Caco-2 (cell line): ENCODE results near the gene SELENOF. TPM values are rescaled to one million over a fixed set of nuclear protein-coding genes. Genes with fewer than 3 reads are reported as not detected.
A peak's percentile ranks its signal among the peaks of the same experiment; 100 is the strongest.

Experiments
- BruUV-seq: library from RNA; stranded (reverse); fragments of 400-500 nt; replicated peaks from 2 replicates; lab custom pipeline; 2021; lab: Mats Ljungman, UMichigan
- CTCF ChIA-PET: fragments of 300-600 bp; sonication (Branson Sonifier 250); formaldehyde crosslinking; loops from one replicate; lab custom pipeline; 2022; ENCODE audit warnings: antibody characterized with exemption; lab: Charles Lee
- POLR2A ChIA-PET: fragments of 300-600 bp; sonication (Branson Sonifier 250); formaldehyde crosslinking; loops from one replicate; lab custom pipeline; 2022; ENCODE audit warnings: antibody characterized with exemption; lab: Charles Lee
- DNase-seq, 2 experiments: peaks; one replicate each; pipeline versions ENCODE4 v3.0.0 to v3.0.0-alpha.2; 2020 to 2022
- H3K27me3 ChIP-seq: replicated peaks from 2 replicates; pipeline ENCODE4 v1.6.0; 2011; ENCODE audit warnings: low read length; ENCODE audit not compliant: control insufficient read depth, insufficient read depth
- H3K36me3 ChIP-seq: 2 replicates; pipeline ENCODE4 v1.5.1; 2011; ENCODE audit warnings: low read length; ENCODE audit not compliant: control insufficient read depth, insufficient read depth
- H3K4me1 ChIP-seq: fragments of 250-450 bp; sonication (Bioruptor Pico); 2 replicates; pipeline ENCODE4 v1.5.1; 2020; ENCODE audit warnings: mild to moderate bottlenecking
- H3K4me3 ChIP-seq: 2 replicates; pipeline ENCODE4 v1.5.1; 2011; ENCODE audit warnings: low read depth, mild to moderate bottlenecking, control low read depth, low read length
- H3K9me3 ChIP-seq: fragments of 250-450 bp; sonication (Bioruptor Pico); 2 replicates; pipeline ENCODE4 v1.5.1; 2020; ENCODE audit warnings: mild to moderate bottlenecking, moderate library complexity
- H3K27ac Mint-ChIP-seq: one replicate; pipeline ENCODE4 v1.8.0; 2022; ENCODE audit warnings: mixed read lengths; ENCODE audit not compliant: unreplicated experiment
- H3K27me3 Mint-ChIP-seq: one replicate; pipeline ENCODE4 v1.8.0; 2022; ENCODE audit warnings: mixed read lengths; ENCODE audit not compliant: insufficient read depth, unreplicated experiment
- H3K36me3 Mint-ChIP-seq: one replicate; pipeline ENCODE4 v1.8.0; 2022; ENCODE audit warnings: mild to moderate bottlenecking, mixed read lengths; ENCODE audit not compliant: insufficient read depth, unreplicated experiment
- H3K4me1 Mint-ChIP-seq: one replicate; pipeline ENCODE4 v1.8.0; 2022; ENCODE audit warnings: low read depth, mixed read lengths; ENCODE audit not compliant: unreplicated experiment
- H3K4me3 Mint-ChIP-seq: one replicate; pipeline ENCODE4 v1.8.0; 2022; ENCODE audit warnings: mild to moderate bottlenecking, moderate library complexity, mixed read lengths; ENCODE audit not compliant: unreplicated experiment
- H3K9me3 Mint-ChIP-seq: one replicate; pipeline ENCODE4 v1.8.0; 2022; ENCODE audit warnings: mixed read lengths; ENCODE audit not compliant: unreplicated experiment
- intact Hi-C: fragments of 100-400 bp; cut with micrococcal nuclease; formaldehyde crosslinking; loops from one replicate; pipeline ENCODE4 v1.10.0; 2022; ENCODE audit not compliant: unreplicated experiment
- total RNA-seq: library from RNA; stranded (reverse); gene quantifications from 2 replicates; pipeline ENCODE4 v1.2.3, GENCODE V29; 2022
- TF ChIP-seq, protein P1 (sequence below), 2 experiments: fragments of 200-600 bp in 1 of 2; IDR thresholded peaks; 1 replicate in 1 of 2; 2 replicates in 1 of 2; pipeline versions ENCODE4 v1.5.1 to v1.8.0; 2011 to 2022; ENCODE audit warnings: antibody characterized with exemption in 1 of 2, control low read depth in 1 of 2, inconsistent platforms in 1 of 2, low read depth in 1 of 2, low read length in 1 of 2, mild to moderate bottlenecking in 1 of 2, moderate library complexity in 1 of 2; ENCODE audit not compliant: insufficient read depth in 1 of 2, severe bottlenecking in 1 of 2, unreplicated experiment in 1 of 2

Gene SELENOF
- total RNA-seq, 1 experiment from 2014 or later, result 161 TPM

DNA sequence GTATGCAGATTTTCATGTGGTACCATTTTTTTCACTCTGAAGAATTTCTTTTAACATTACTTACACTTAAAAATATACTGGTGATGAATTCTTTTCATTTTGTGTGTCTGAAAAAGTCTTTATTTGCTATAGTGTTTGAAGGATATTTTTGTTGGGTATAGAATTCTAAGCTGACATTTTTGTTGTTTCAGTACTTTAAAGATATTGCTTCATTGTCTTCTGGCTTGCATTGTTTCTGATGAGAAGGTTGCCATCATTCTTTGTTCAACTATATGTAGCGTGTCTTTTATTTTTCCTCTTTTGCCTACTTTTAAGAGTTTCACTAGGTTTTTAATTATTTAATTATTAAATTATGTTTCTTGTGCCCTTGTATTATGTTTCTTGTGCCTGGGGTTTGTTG lies 8.5 kb upstream of the SELENOF start:
- CTCF ChIA-PET, result no interaction called here
- H3K9me3 Mint-ChIP-seq, result peaks cover 9% of the 10 kb centered on the region
- H3K4me1 Mint-ChIP-seq, result peaks cover 17% of the 10 kb centered on the region
- no peaks in the 10 kb centered on the region for H3K27me3 ChIP-seq
- H3K4me1 ChIP-seq, result peaks cover 8% of the 10 kb centered on the region; the same call in 1 of the 2 replicates
- no peaks in the 10 kb centered on the region for H3K27me3 Mint-ChIP-seq
- no peak for DNase-seq
- peaks cover 28% of the 10 kb centered on the region for H3K9me3 ChIP-seq
- POLR2A ChIA-PET, result no interaction called here
- no TSS peak for BruUV-seq
- no peak overlapping the region for H3K4me3 ChIP-seq
- peaks cover 44% of the 10 kb centered on the region for H3K36me3 Mint-ChIP-seq
- no peak overlapping the region for H3K27ac Mint-ChIP-seq
- no peak overlapping the region for H3K4me3 Mint-ChIP-seq
- no peaks in the 10 kb centered on the region for H3K36me3 ChIP-seq
- intact Hi-C loops, result no loop called here
- TF ChIP-seq, protein P1, sequence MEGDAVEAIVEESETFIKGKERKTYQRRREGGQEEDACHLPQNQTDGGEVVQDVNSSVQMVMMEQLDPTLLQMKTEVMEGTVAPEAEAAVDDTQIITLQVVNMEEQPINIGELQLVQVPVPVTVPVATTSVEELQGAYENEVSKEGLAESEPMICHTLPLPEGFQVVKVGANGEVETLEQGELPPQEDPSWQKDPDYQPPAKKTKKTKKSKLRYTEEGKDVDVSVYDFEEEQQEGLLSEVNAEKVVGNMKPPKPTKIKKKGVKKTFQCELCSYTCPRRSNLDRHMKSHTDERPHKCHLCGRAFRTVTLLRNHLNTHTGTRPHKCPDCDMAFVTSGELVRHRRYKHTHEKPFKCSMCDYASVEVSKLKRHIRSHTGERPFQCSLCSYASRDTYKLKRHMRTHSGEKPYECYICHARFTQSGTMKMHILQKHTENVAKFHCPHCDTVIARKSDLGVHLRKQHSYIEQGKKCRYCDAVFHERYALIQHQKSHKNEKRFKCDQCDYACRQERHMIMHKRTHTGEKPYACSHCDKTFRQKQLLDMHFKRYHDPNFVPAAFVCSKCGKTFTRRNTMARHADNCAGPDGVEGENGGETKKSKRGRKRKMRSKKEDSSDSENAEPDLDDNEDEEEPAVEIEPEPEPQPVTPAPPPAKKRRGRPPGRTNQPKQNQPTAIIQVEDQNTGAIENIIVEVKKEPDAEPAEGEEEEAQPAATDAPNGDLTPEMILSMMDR (IDR thresholded peaks at IDR 0.05; ENCODE audit: insufficient read depth in 1 of 2, low read depth in 1 of 2, low read length in 1 of 2, severe bottlenecking in 1 of 2, unreplicated experiment in 1 of 2), result no peak

DNA sequence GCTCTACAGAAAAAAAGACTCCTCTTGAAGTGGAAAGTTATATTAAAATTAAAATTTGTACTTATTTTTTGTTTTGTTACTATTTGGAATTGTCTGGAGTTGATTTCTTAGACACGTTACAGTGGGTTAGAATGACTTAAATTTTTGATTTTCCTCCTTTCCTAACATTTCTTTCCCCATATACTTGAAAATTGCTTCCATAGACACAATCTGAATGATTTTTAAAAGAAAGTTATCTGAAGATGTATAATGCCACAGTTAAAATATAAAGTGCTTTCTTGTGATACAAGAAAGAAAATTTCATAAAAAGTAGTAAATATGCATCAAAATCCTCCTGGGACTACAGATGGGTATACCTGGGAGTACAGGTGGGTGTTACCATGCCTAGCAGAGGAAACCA lies 2.8 kb upstream of the SELENOF start:
- ChIA-PET POLR2A (no interaction called here), CTCF (no interaction called here)
- intact Hi-C loops, result loop anchor here (10.0 kb wide), 2 partner anchors 212 to 532 kb away; partner anchors contain the start of gene SH3GLB1
- Mint-ChIP-seq H3K4me3 (no peak overlapping the region), H3K9me3 (no peaks in the 10 kb centered on the region), H3K36me3 (peaks cover 14% of the 10 kb centered on the region), H3K27ac (no peak overlapping the region), H3K27me3 (no peaks in the 10 kb centered on the region), H3K4me1 (no peaks in the 10 kb centered on the region)
- no peaks in the 10 kb centered on the region for H3K27me3 ChIP-seq
- no peak for DNase-seq
- BruUV-seq, result no TSS peak
- TF ChIP-seq, protein P1 (IDR thresholded peaks at IDR 0.05; ENCODE audit: insufficient read depth in 1 of 2, low read depth in 1 of 2, low read length in 1 of 2, severe bottlenecking in 1 of 2, unreplicated experiment in 1 of 2), result no peak
- no peaks in the 10 kb centered on the region for H3K36me3 ChIP-seq
- peak overlapping the region; percentile 4; the same call in 1 of the 2 replicates for H3K4me3 ChIP-seq
- 0 out of 2 replicates have a peak, but pooled peaks cover 2% of the 10 kb centered on the region for H3K9me3 ChIP-seq
- H3K4me1 ChIP-seq, result no peaks in the 10 kb centered on the region; the same call in none of the 2 replicates

DNA sequence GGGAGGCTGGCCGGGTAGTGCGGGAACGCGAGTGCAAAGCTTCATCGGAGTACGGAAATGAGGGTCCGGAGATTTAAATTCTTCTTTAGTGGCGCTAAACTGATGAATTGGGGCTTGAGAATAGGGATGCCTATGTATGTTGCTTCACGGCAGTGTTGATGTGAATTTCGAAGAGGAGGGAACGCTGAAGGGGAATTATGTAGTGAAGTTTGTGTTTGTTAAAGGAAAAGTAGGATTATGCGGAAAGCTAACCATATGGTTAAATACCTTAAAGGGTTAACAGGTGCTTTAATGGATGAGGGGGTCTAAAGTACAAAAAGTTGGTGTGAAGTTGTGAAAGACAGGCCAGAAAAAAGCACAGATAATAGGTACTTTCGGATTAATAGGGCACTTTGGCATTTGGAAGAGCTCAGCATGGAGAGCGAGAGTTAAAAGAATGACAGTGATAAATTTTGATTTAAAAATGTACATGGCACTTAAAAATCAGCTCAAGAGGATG lies 1.9 kb upstream of the SELENOF start:
- H3K36me3 ChIP-seq, result no peaks in the 10 kb centered on the region
- Mint-ChIP-seq H3K4me1 (peaks cover 9% of the 10 kb centered on the region), H3K36me3 (peaks cover 19% of the 10 kb centered on the region), H3K9me3 (no peaks in the 10 kb centered on the region), H3K4me3 (no peak overlapping the region), H3K27me3 (no peaks in the 10 kb centered on the region), H3K27ac (no peak overlapping the region)
- no peak for DNase-seq
- TF ChIP-seq, protein P1 (IDR thresholded peaks at IDR 0.05; ENCODE audit: insufficient read depth in 1 of 2, low read depth in 1 of 2, low read length in 1 of 2, severe bottlenecking in 1 of 2, unreplicated experiment in 1 of 2), result no peak
- intact Hi-C loops, result loop anchor here (1.0 to 10.0 kb wide), 4 partner anchors 50 to 531 kb away; partner anchors contain the start of gene SH3GLB1
- no peaks in the 10 kb centered on the region for H3K9me3 ChIP-seq
- H3K4me3 ChIP-seq, result peak overlapping the region; percentile 81
- BruUV-seq, result TSS peak; percentile 17
- H3K27me3 ChIP-seq, result no peaks in the 10 kb centered on the region
- POLR2A ChIA-PET, result interaction anchor here (1.0 kb wide), 2 partner anchors 210 to 212 kb away, joined by 3 read pairs; no protein-coding TSS in a partner anchor
- CTCF ChIA-PET, result interaction anchor here (0.8 kb wide), 1 partner anchor 212 kb away, joined by 3 read pairs; the partner anchor contains the start of gene SH3GLB1
- H3K4me1 ChIP-seq, result no peaks in the 10 kb centered on the region; the same call in none of the 2 replicates
